ENCODE results near the gene COPS2. TPM values are rescaled to one million over a fixed set of nuclear protein-coding genes. Genes with fewer than 3 reads are reported as not detected.

Gene COPS2
- total RNA-seq, 120 experiments from 2014 or later, result 32.1 to 97.9 (median 73.1) TPM

Small RNA genes within 50 kb of the gene (microRNA-seq; reads per million reads assigned to microRNA genes)
- 0 to 0.34 (median 0) reads per million in 43 experiments for gene MIR4716

Other genes with a start within 250 kb of the COPS2 start
- gene SHC4, start 191.7 kb downstream of the COPS2 start, total RNA-seq, result 10 to 100 TPM in 97 of 120 experiments, 1 to 10 TPM in 23; 4.1 to 69.2 (median 16.4) TPM
- gene SECISBP2L, start 109.2 kb downstream of the COPS2 start, total RNA-seq, result 100 to 1,000 TPM; 103 to 402 (median 176) TPM
- gene GALK2, start 14.6 kb upstream of the COPS2 start, total RNA-seq, result 10 to 100 TPM; 42.1 to 70.2 (median 52.5) TPM